WTC11 (cell line): ENCODE data around the gene MEIOSIN. TPM values are rescaled to one million over a fixed set of nuclear protein-coding genes. Genes with fewer than 3 reads are reported as not detected.

Experiments used
- ATAC-seq: fragments of 200-7000 bp; cut with Tn5 transposase; 2 replicates; pipeline ENCODE4 v1.10.0; 2021; ENCODE audit warnings: mild to moderate bottlenecking, moderate library complexity
- CTCF ChIA-PET: fragments of 300-600 bp; sonication (Branson Sonifier 250); formaldehyde crosslinking; loops from one replicate; lab custom pipeline; 2021; ENCODE audit warnings: antibody characterized with exemption; lab: Charles Lee
- POLR2A ChIA-PET: fragments of 350-600 bp; sonication (Branson Sonifier 250); formaldehyde crosslinking; loops from one replicate; lab custom pipeline; 2021; ENCODE audit warnings: antibody characterized with exemption; lab: Charles Lee
- DNase-seq: peaks from one replicate; pipeline ENCODE4 v3.0.0; 2021; ENCODE audit warnings: low spot score
- H3K27ac Mint-ChIP-seq: 2 replicates; pipeline ENCODE4 v1.8.0; 2021; ENCODE audit warnings: mixed read lengths
- H3K27me3 Mint-ChIP-seq: 2 replicates; pipeline ENCODE4 v1.8.0; 2021; ENCODE audit warnings: low read depth, mild to moderate bottlenecking, moderate library complexity, mixed read lengths
- H3K36me3 Mint-ChIP-seq: 2 replicates; pipeline ENCODE4 v1.8.0; 2021; ENCODE audit warnings: mixed read lengths
- H3K4me1 Mint-ChIP-seq: 2 replicates; pipeline ENCODE4 v1.8.0; 2022; ENCODE audit warnings: mixed read lengths
- H3K4me3 Mint-ChIP-seq: 2 replicates; pipeline ENCODE4 v1.8.0; 2021; ENCODE audit warnings: mild to moderate bottlenecking, moderate library complexity, mixed read lengths
- H3K9me3 Mint-ChIP-seq: 2 replicates; pipeline ENCODE4 v1.8.0; 2021; ENCODE audit warnings: mixed read lengths
- ESRRA ChIP-seq: sonication (generic); formaldehyde crosslinking; IDR thresholded peaks from 2 replicates; pipeline ENCODE4 v1.8.1; 2022; ENCODE audit warnings: mild to moderate bottlenecking, missing genetic modification reagents, borderline replicate concordance
- GABPB1 ChIP-seq: sonication (generic); formaldehyde crosslinking; IDR thresholded peaks from 2 replicates; pipeline ENCODE4 v1.8.1; 2023; ENCODE audit warnings: mild to moderate bottlenecking, missing genetic modification reagents
- GTF2I ChIP-seq: fragments of 250-450 bp; sonication (Bioruptor Pico); conservative IDR thresholded peaks from 2 replicates; pipeline ENCODE4 v1.4.0; 2021; ENCODE audit warnings: mild to moderate bottlenecking
- MXD4 ChIP-seq: fragments of 250-450 bp; sonication (Bioruptor Pico); IDR thresholded peaks from 2 replicates; pipeline ENCODE4 v1.8.0; 2021; ENCODE audit warnings: mild to moderate bottlenecking, moderate library complexity, borderline replicate concordance
- NFE2L1 ChIP-seq: sonication (generic); formaldehyde crosslinking; IDR thresholded peaks from 2 replicates; pipeline ENCODE4 v1.8.1; 2023; ENCODE audit warnings: missing genetic modification reagents
- NR2C2 ChIP-seq: sonication (generic); formaldehyde crosslinking; IDR thresholded peaks from 2 replicates; pipeline ENCODE4 v1.8.0; 2022; ENCODE audit warnings: mild to moderate bottlenecking, missing genetic modification reagents
- OVOL2 ChIP-seq: fragments of 250-450 bp; sonication (Bioruptor Pico); IDR thresholded peaks from 2 replicates; pipeline ENCODE4 v1.9.0; 2021; ENCODE audit warnings: mild to moderate bottlenecking, borderline replicate concordance
- TEAD4 ChIP-seq: sonication (generic); formaldehyde crosslinking; IDR thresholded peaks from 2 replicates; pipeline ENCODE4 v1.8.0; 2022; ENCODE audit warnings: mild to moderate bottlenecking, missing genetic modification reagents
- ZNF121 ChIP-seq: sonication (generic); formaldehyde crosslinking; IDR thresholded peaks from 2 replicates; pipeline ENCODE4 v1.8.0; 2023; ENCODE audit warnings: missing genetic modification reagents
- total RNA-seq: library from RNA; stranded (reverse); gene quantifications from 3 replicates; pipeline ENCODE4 v1.2.3, GENCODE V29; 2021
- TF ChIP-seq, protein P1 (sequence below): sonication (generic); formaldehyde crosslinking; IDR thresholded peaks from 2 replicates; pipeline ENCODE4 v1.8.1; 2023; ENCODE audit warnings: mild to moderate bottlenecking, missing genetic modification reagents
- TF ChIP-seq, protein P2 (sequence below): sonication (generic); formaldehyde crosslinking; IDR thresholded peaks from 2 replicates; pipeline ENCODE4 v1.8.1; 2022; ENCODE audit warnings: missing genetic modification reagents, borderline replicate concordance
- TF ChIP-seq, protein P3 (sequence below): sonication (generic); formaldehyde crosslinking; IDR thresholded peaks from 2 replicates; pipeline ENCODE4 v1.8.0; 2023; ENCODE audit warnings: missing genetic modification reagents, mild to moderate bottlenecking, borderline replicate concordance
- TF ChIP-seq, protein P4 (sequence below): sonication (generic); formaldehyde crosslinking; IDR thresholded peaks from 2 replicates; pipeline ENCODE4 v1.8.1; 2022; ENCODE audit warnings: low read depth, missing genetic modification reagents, borderline replicate concordance
- TF ChIP-seq, protein P5 (sequence below): sonication (generic); formaldehyde crosslinking; IDR thresholded peaks from 2 replicates; pipeline ENCODE4 v1.8.1; 2023; ENCODE audit warnings: mild to moderate bottlenecking, moderate library complexity, missing genetic modification reagents
- TF ChIP-seq, protein P6 (sequence below): fragments of 200-600 bp; IDR thresholded peaks from 2 replicates; pipeline ENCODE4 v1.8.0; 2022; ENCODE audit warnings: antibody characterized with exemption

The MEIOSIN gene
- total RNA-seq, 1 experiment from 2014 or later, result not detected

DNA sequence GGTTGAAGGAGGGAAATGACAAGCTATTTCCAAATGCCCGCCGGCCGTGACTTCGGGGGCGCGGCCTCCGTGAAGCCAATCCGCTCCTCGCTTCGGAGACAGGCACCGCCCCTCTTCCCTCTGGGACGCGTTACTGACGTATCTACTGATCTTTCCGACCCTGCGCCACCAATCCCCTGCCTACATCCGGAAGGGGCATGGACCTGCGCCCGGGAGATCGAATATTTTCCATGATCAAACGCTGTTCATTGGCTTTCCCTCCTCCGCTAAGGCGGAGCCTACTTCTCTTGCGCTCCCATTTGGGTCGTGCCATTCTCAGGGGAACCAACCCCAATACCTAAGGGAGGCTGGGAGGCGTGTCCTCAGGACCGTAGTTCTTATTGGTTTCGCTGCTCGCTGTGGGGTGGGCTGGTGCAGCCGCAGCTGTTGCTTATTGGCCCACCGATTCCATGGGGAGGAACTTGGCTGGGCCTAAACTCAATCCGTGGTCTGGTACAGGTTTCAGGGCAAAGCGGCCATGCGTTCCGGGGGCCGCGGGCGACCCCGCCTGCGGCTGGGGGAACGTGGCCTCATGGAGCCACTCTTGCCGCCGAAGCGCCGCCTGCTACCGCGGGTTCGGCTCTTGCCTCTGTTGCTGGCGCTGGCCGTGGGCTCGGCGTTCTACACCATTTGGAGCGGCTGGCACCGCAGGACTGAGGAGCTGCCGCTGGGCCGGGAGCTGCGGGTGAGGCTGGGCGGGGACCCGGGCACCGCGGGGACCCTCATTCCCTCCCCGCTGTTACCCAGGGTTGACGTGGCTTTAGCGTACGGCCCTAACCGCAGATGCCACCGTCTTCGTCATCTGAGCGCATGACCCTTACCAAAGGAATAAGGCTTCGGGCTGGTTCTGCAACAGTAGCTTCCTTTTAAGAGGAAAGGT is 40.8 kb upstream of the MEIOSIN start, which contains the start of gene QPCTL (continued):
- TF ChIP-seq ESRRA (CRISPR knock-in tag) (no peak), ZNF121 (CRISPR knock-in tag) (no peak), NFE2L1 (CRISPR knock-in tag) (peak; percentile 46; the same call in 1 of the 2 replicates), TEAD4 (no peak), OVOL2 (CRISPR knock-in tag) (no peak), GTF2I (CRISPR knock-in tag) (no peak), NR2C2 (no peak), MXD4 (no peak)
- TF ChIP-seq, protein P1, sequence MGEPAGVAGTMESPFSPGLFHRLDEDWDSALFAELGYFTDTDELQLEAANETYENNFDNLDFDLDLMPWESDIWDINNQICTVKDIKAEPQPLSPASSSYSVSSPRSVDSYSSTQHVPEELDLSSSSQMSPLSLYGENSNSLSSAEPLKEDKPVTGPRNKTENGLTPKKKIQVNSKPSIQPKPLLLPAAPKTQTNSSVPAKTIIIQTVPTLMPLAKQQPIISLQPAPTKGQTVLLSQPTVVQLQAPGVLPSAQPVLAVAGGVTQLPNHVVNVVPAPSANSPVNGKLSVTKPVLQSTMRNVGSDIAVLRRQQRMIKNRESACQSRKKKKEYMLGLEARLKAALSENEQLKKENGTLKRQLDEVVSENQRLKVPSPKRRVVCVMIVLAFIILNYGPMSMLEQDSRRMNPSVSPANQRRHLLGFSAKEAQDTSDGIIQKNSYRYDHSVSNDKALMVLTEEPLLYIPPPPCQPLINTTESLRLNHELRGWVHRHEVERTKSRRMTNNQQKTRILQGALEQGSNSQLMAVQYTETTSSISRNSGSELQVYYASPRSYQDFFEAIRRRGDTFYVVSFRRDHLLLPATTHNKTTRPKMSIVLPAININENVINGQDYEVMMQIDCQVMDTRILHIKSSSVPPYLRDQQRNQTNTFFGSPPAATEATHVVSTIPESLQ, result no peak
- TF ChIP-seq, protein P2, sequence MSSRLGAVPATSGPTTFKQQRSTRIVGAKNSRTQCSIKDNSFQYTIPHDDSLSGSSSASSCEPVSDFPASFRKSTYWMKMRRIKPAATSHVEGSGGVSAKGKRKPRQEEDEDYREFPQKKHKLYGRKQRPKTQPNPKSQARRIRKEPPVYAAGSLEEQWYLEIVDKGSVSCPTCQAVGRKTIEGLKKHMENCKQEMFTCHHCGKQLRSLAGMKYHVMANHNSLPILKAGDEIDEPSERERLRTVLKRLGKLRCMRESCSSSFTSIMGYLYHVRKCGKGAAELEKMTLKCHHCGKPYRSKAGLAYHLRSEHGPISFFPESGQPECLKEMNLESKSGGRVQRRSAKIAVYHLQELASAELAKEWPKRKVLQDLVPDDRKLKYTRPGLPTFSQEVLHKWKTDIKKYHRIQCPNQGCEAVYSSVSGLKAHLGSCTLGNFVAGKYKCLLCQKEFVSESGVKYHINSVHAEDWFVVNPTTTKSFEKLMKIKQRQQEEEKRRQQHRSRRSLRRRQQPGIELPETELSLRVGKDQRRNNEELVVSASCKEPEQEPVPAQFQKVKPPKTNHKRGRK, result no peak
- TF ChIP-seq, protein P3, sequence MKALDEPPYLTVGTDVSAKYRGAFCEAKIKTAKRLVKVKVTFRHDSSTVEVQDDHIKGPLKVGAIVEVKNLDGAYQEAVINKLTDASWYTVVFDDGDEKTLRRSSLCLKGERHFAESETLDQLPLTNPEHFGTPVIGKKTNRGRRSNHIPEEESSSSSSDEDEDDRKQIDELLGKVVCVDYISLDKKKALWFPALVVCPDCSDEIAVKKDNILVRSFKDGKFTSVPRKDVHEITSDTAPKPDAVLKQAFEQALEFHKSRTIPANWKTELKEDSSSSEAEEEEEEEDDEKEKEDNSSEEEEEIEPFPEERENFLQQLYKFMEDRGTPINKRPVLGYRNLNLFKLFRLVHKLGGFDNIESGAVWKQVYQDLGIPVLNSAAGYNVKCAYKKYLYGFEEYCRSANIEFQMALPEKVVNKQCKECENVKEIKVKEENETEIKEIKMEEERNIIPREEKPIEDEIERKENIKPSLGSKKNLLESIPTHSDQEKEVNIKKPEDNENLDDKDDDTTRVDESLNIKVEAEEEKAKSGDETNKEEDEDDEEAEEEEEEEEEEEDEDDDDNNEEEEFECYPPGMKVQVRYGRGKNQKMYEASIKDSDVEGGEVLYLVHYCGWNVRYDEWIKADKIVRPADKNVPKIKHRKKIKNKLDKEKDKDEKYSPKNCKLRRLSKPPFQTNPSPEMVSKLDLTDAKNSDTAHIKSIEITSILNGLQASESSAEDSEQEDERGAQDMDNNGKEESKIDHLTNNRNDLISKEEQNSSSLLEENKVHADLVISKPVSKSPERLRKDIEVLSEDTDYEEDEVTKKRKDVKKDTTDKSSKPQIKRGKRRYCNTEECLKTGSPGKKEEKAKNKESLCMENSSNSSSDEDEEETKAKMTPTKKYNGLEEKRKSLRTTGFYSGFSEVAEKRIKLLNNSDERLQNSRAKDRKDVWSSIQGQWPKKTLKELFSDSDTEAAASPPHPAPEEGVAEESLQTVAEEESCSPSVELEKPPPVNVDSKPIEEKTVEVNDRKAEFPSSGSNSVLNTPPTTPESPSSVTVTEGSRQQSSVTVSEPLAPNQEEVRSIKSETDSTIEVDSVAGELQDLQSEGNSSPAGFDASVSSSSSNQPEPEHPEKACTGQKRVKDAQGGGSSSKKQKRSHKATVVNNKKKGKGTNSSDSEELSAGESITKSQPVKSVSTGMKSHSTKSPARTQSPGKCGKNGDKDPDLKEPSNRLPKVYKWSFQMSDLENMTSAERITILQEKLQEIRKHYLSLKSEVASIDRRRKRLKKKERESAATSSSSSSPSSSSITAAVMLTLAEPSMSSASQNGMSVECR, result peak; percentile 88; the same call in 1 of the 2 replicates
- TF ChIP-seq, protein P4, sequence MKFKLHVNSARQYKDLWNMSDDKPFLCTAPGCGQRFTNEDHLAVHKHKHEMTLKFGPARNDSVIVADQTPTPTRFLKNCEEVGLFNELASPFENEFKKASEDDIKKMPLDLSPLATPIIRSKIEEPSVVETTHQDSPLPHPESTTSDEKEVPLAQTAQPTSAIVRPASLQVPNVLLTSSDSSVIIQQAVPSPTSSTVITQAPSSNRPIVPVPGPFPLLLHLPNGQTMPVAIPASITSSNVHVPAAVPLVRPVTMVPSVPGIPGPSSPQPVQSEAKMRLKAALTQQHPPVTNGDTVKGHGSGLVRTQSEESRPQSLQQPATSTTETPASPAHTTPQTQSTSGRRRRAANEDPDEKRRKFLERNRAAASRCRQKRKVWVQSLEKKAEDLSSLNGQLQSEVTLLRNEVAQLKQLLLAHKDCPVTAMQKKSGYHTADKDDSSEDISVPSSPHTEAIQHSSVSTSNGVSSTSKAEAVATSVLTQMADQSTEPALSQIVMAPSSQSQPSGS, result no peak

DNA sequence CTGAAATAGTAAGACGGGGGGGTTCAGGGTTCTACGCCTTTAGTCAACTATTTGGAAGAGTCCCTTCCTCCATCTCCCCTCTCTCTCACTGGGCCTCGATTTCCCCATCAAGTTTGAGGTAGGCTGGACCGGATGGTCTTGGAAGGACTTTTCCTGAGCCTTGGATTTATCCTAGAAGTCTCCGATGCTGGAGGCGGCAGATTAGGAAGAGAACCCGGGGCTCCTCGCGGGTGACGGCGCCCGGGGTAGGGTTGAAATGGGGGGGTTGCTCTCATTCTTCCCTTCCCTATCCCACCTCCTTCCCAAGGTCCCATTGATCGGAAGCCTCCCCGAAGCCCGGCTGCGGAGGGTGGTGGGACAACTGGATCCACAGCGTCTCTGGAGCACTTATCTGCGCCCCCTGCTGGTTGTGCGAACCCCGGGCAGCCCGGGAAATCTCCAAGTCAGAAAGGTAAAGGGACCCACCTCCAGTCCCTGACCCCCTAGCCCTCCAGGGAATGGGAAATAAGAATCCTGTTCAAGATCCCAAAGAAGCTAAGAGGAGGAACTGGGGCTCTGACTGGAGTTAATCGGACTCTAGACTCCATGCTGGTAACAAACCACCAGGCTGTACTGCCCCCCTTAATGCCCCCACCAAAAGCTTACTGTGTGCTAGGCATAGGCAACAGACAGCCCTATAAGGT is 40.0 kb upstream of the MEIOSIN start:
- CTCF ChIA-PET, result interaction anchor here (0.6 to 5.4 kb wide), 45 partner anchors 8 to 1406 kb away, joined by 3 to 86 read pairs (median 5); partner anchors contain the start of genes FBXO46, MYPOP, SIX5 and SYMPK
- peaks cover 40% of the 10 kb centered on the region for H3K36me3 Mint-ChIP-seq
- H3K27me3 Mint-ChIP-seq, result peaks cover 3% of the 10 kb centered on the region; the same call in 1 of the 2 replicates
- POLR2A ChIA-PET, result interaction anchor here (0.6 to 3.3 kb wide), 12 partner anchors 12 to 170 kb away, joined by 3 to 39 read pairs (median 8); partner anchors contain the start of genes FBXO46, SIX5 and SYMPK
- ATAC-seq (no peak), DNase-seq (peak; percentile 90)
- H3K4me1 Mint-ChIP-seq, result peaks cover 6% of the 10 kb centered on the region; the same call in 1 of the 2 replicates
- H3K4me3 Mint-ChIP-seq, result peak overlapping the region; percentile 96
- TF ChIP-seq, protein P5, sequence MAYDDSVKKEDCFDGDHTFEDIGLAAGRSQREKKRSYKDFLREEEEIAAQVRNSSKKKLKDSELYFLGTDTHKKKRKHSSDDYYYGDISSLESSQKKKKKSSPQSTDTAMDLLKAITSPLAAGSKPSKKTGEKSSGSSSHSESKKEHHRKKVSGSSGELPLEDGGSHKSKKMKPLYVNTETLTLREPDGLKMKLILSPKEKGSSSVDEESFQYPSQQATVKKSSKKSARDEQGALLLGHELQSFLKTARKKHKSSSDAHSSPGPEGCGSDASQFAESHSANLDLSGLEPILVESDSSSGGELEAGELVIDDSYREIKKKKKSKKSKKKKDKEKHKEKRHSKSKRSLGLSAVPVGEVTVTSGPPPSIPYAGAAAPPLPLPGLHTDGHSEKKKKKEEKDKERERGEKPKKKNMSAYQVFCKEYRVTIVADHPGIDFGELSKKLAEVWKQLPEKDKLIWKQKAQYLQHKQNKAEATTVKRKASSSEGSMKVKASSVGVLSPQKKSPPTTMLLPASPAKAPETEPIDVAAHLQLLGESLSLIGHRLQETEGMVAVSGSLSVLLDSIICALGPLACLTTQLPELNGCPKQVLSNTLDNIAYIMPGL (CRISPR knock-in tag), result peak; percentile 20; the same call in 1 of the 2 replicates
- TF ChIP-seq, protein P6, sequence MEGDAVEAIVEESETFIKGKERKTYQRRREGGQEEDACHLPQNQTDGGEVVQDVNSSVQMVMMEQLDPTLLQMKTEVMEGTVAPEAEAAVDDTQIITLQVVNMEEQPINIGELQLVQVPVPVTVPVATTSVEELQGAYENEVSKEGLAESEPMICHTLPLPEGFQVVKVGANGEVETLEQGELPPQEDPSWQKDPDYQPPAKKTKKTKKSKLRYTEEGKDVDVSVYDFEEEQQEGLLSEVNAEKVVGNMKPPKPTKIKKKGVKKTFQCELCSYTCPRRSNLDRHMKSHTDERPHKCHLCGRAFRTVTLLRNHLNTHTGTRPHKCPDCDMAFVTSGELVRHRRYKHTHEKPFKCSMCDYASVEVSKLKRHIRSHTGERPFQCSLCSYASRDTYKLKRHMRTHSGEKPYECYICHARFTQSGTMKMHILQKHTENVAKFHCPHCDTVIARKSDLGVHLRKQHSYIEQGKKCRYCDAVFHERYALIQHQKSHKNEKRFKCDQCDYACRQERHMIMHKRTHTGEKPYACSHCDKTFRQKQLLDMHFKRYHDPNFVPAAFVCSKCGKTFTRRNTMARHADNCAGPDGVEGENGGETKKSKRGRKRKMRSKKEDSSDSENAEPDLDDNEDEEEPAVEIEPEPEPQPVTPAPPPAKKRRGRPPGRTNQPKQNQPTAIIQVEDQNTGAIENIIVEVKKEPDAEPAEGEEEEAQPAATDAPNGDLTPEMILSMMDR, result peak; percentile 88
- TF ChIP-seq GABPB1, result no peak
- no peaks in the 10 kb centered on the region for H3K9me3 Mint-ChIP-seq
- peak overlapping the region; percentile 91 for H3K27ac Mint-ChIP-seq
